A673 (cell line): ENCODE data around the gene WDR41. TPM values are rescaled to one million over a fixed set of nuclear protein-coding genes. Genes with fewer than 3 reads are reported as not detected.

ENCODE experiments used
- BruUV-seq: library from RNA; stranded (reverse); fragments of 400-500 nt; replicated peaks from 2 replicates; lab custom pipeline; 2021; lab: Mats Ljungman, UMichigan
- CTCF ChIA-PET: fragments of 300-600 bp; sonication (Branson Sonifier 250); formaldehyde crosslinking; loops from one replicate; lab custom pipeline; 2022; ENCODE audit warnings: antibody characterized with exemption; lab: Charles Lee
- POLR2A ChIA-PET: fragments of 300-600 bp; sonication (Branson Sonifier 250); formaldehyde crosslinking; loops from one replicate; lab custom pipeline; 2022; ENCODE audit warnings: antibody characterized with exemption; ENCODE audit not compliant: low non-redundant PET; lab: Charles Lee
- DNase-seq: peaks from one replicate; pipeline ENCODE4 v3.0.0-alpha.2; 2015; ENCODE audit warnings: low spot score
- H3K27ac ChIP-seq: fragments of 200-600 bp; sonication (generic); 2 replicates; pipeline ENCODE4 v1.5.1; 2016; ENCODE audit warnings: mixed run types, low read depth, mild to moderate bottlenecking, mixed read lengths, antibody characterized with exemption, low read length; ENCODE audit not compliant: poor library complexity, severe bottlenecking
- H3K27me3 ChIP-seq: fragments of 200-600 bp; sonication (generic); replicated peaks from 2 replicates; pipeline ENCODE4 v1.6.1; 2017; ENCODE audit warnings: mixed run types, low read depth, mild to moderate bottlenecking, mixed read lengths, antibody characterized with exemption, low read length; ENCODE audit not compliant: insufficient read depth, poor library complexity
- H3K36me3 ChIP-seq: fragments of 200-600 bp; sonication (generic); 2 replicates; pipeline ENCODE4 v1.6.1; 2016; ENCODE audit warnings: mixed run types, mild to moderate bottlenecking, mixed read lengths, antibody characterized with exemption, low read length; ENCODE audit not compliant: insufficient read depth, poor library complexity, severe bottlenecking
- H3K4me1 ChIP-seq: fragments of 200-600 bp; sonication (generic); 2 replicates; pipeline ENCODE4 v1.6.1; 2017; ENCODE audit warnings: mixed run types, mild to moderate bottlenecking, mixed read lengths, antibody characterized with exemption, low read length; ENCODE audit not compliant: insufficient read depth, poor library complexity, severe bottlenecking
- H3K4me3 ChIP-seq: fragments of 200-600 bp; sonication (generic); 2 replicates; pipeline ENCODE4 v1.5.1; 2016; ENCODE audit warnings: low read depth, mixed run types, mild to moderate bottlenecking, mixed read lengths, low read length; ENCODE audit not compliant: poor library complexity, severe bottlenecking
- H3K9me3 ChIP-seq: fragments of 200-600 bp; sonication (generic); 2 replicates; pipeline ENCODE4 v1.6.1; 2016; ENCODE audit warnings: mixed run types, low read depth, mild to moderate bottlenecking, mixed read lengths, antibody characterized with exemption, low read length; ENCODE audit not compliant: poor library complexity, severe bottlenecking
- CTCF ChIP-seq: fragments of 300-800, 200-600 bp; sonication (generic); conservative IDR thresholded peaks from 2 replicates; pipeline ENCODE4 v1.5.1; 2017; ENCODE audit warnings: low read depth, mild to moderate bottlenecking, antibody characterized with exemption, low read length, moderate library complexity, mixed read lengths
- EZH2 ChIP-seq: fragments of 200-600 bp; sonication (generic); IDR thresholded peaks from 2 replicates; pipeline ENCODE4 v1.6.1; 2017; ENCODE audit warnings: borderline replicate concordance, low read depth, mild to moderate bottlenecking, mixed read lengths, antibody characterized with exemption, low read length; ENCODE audit not compliant: poor library complexity, severe bottlenecking
- intact Hi-C: fragments of 100-400 bp; cut with micrococcal nuclease; formaldehyde crosslinking; loops from one replicate; pipeline ENCODE4 v1.10.0; 2022; ENCODE audit not compliant: unreplicated experiment
- total RNA-seq: library from RNA; stranded (reverse); gene quantifications from 2 replicates; pipeline ENCODE4 v1.2.3, GENCODE V29; 2021

The WDR41 gene
- total RNA-seq, 1 experiment from 2014 or later: 30.4 TPM

- intact Hi-C loops: no loop called here
- no peaks in the 10 kb centered on the region for H3K4me1 ChIP-seq
- no TSS peak for BruUV-seq
- CTCF ChIA-PET: no interaction called here
- H3K27me3 ChIP-seq: peaks cover 37% of the 10 kb centered on the region
- DNase-seq: no peak
- no peaks in the 10 kb centered on the region for H3K36me3 ChIP-seq
- H3K4me3 ChIP-seq: no peak overlapping the region
- TF ChIP-seq EZH2 (no peak), CTCF (no peak)
- POLR2A ChIA-PET: no interaction called here
- H3K9me3 ChIP-seq: no peaks in the 10 kb centered on the region
- H3K27ac ChIP-seq: no peak overlapping the region
Observed at GRCh38 chr5:77499441-77499840, 7.3 kb upstream of the WDR41 start.

- Histone ChIP-seq H3K4me3 (no peak overlapping the region), H3K27ac (no peak overlapping the region), H3K27me3 (peaks cover 42% of the 10 kb centered on the region), H3K36me3 (no peaks in the 10 kb centered on the region), H3K9me3 (no peaks in the 10 kb centered on the region), H3K4me1 (no peaks in the 10 kb centered on the region)
- TF ChIP-seq CTCF: no peak
- TF ChIP-seq EZH2: no peak
- POLR2A ChIA-PET: no interaction called here
- CTCF ChIA-PET: no interaction called here
- intact Hi-C loops: no loop called here
- no peak for DNase-seq
- BruUV-seq: no TSS peak
Observed at GRCh38 chr5:77498952-77499351, 6.8 kb upstream of the WDR41 start.

GRCh38 chr5:77494935-77495334 is 2.8 kb upstream of the WDR41 start:
- intact Hi-C loops: loop anchor here (5.0 kb wide), 2 partner anchors 353 to 368 kb away; no protein-coding TSS in a partner anchor
- DNase-seq: no peak
- Histone ChIP-seq H3K4me1 (peaks cover 4% of the 10 kb centered on the region), H3K27ac (no peak overlapping the region), H3K36me3 (no peaks in the 10 kb centered on the region), H3K4me3 (no peak overlapping the region), H3K27me3 (peaks cover 50% of the 10 kb centered on the region), H3K9me3 (no peaks in the 10 kb centered on the region)
- BruUV-seq: no TSS peak
- TF ChIP-seq EZH2 (no peak), CTCF (no peak)
- ChIA-PET CTCF (no interaction called here), POLR2A (no interaction called here)
